Transverse colon (tissue), 4 donors: ENCODE results near the gene IFNK. TPM values are rescaled to one million over a fixed set of nuclear protein-coding genes. Genes with fewer than 3 reads are reported as not detected.

Source experiments
- DNase-seq: peaks from one replicate; pipeline ENCODE4 v3.0.0-alpha.2; 2019
- H3K27ac ChIP-seq, 4 donors: fragments of 200-600 bp; sonication (generic); 2 replicates each; pipeline ENCODE4 v1.5.1; 2016 to 2018; ENCODE audit warnings: inconsistent platforms in 4 of 4
- H3K27me3 ChIP-seq: fragments of 200-600 bp; sonication (generic); 2 replicates; pipeline ENCODE4 v1.5.1; 2017; ENCODE audit warnings: inconsistent platforms
- H3K36me3 ChIP-seq, 4 donors: fragments of 200-600 bp; sonication (generic); 2 replicates each; pipeline ENCODE4 v1.5.1; 2017 to 2019; ENCODE audit warnings: inconsistent platforms in 4 of 4
- H3K4me1 ChIP-seq, 4 donors: fragments of 200-600 bp; sonication (generic); 2 replicates each; pipeline ENCODE4 v1.5.1; 2017 to 2020; ENCODE audit warnings: inconsistent platforms in 4 of 4
- H3K4me3 ChIP-seq, 4 donors: fragments of 200-600 bp; sonication (generic); 1 replicate in 1 of 4; 2 replicates in 3 of 4; pipeline versions ENCODE4 v1.5.1 to v1.6.1; 2017 to 2019; ENCODE audit warnings: inconsistent platforms in 4 of 4
- H3K9me3 ChIP-seq, 2 donors: fragments of 200-600 bp; sonication (generic); 2 replicates each; pipeline ENCODE4 v1.5.1; 2017 to 2019; ENCODE audit warnings: inconsistent platforms in 2 of 2
- EP300 ChIP-seq: sonication (generic); formaldehyde crosslinking; IDR thresholded peaks from one replicate; pipeline ENCODE4 v1.6.1; 2017; ENCODE audit warnings: antibody characterized with exemption, low read depth
- POLR2A ChIP-seq: fragments of 450-650 bp; IDR thresholded peaks from one replicate; pipeline ENCODE4 v1.6.1; 2016; ENCODE audit warnings: antibody characterized with exemption, mild to moderate bottlenecking, moderate library complexity
- POLR2AphosphoS5 ChIP-seq, 3 donors: sonication (generic); formaldehyde crosslinking; IDR thresholded peaks; one replicate each; pipeline ENCODE4 v1.6.1; 2016; ENCODE audit warnings: antibody characterized with exemption in 3 of 3
- WGBS, 2 donors: methylation state at CpG; one replicate each; pipeline ENCODE4 v1.1.5; 2018; ENCODE audit warnings: low coverage in 1 of 2; 5-methylcytosine and 5-hydroxymethylcytosine counted together
- in situ Hi-C, 4 donors: fragments of 200-750 bp; cut with MboI; loops; one replicate each; pipeline versions ENCODE4 v1.15.0 to v1.15.1; 2017; ENCODE audit warnings: low sequenced_read_pairs in 3 of 4, low pct_ligation_motif_present in 1 of 4, low pct_unique_long_range_greater_than_20kb in 1 of 4
- intact Hi-C: fragments of 100-400 bp; cut with DNase I; formaldehyde crosslinking; loops from one replicate; pipeline ENCODE4 v1.15.1; 2023; ENCODE audit warnings: low total_unique reads
- total RNA-seq, 4 donors: library from RNA; depleted of rRNA; stranded (reverse); fragments of >200 nt; gene quantifications; one replicate each; pipeline ENCODE4 v1.1.0, GENCODE V29; 2016
- TF ChIP-seq, protein P1 (sequence below), 5 experiments: fragments of 200-600 bp in 3 of 5; fragments of 450-650 bp in 2 of 5; sonication (generic) in 3 of 5; IDR thresholded peaks; 1 replicate in 2 of 5; 2 replicates in 3 of 5; pipeline ENCODE4 v1.5.1; 2016 to 2017; ENCODE audit warnings: antibody characterized with exemption in 5 of 5, inconsistent platforms in 3 of 5, mild to moderate bottlenecking in 2 of 5, moderate library complexity in 1 of 5

IFNK gene
- total RNA-seq, 4 donors from 2014 or later = not detected

DNA sequence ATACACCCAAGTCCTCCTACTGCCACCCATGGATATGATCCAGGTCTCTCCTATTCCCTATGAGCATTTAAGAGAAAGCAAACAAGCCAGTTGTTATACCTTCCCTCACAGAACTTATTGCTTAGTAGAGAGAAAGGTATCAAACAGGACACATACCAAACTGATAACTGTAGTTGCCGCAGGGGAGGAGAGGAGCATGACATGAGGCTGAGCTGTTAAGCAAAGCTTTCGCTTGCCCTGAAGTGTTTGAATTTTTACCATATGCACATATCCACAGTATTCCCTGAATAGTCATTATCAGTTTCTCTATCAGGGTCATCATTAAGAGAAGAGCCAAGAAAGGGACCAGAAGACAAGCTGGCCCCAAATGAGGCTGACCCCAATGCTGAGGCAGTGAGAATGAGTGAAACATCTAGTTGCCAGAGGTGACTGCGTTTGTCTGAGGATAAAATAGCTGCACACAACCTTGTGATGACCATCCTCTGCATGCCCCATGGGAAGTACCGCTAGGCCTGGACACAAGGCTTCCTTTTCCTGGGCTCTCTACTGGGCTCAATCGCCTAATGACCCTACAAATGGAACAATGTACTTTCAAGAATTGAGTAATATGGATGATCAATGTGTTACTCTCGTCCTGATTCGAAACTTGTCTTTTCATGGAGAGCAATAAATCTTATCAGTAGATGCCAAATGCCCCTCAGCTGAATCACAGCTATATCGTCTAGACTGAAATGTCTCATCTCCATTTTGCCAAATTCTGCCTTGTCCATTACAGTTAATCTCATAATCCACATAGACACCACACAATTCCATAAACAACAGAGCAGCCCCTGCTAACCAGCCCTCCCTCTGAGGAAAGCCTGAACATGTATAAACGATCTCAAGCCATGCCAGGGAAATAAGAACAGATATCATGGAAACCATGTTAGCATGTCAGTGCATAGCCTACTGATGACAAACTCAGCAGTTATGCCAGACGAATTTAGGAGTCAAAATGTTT is 4.3 kb upstream of the IFNK start:
- TF ChIP-seq EP300 (no peak), POLR2A (no peak), POLR2AphosphoS5 (IDR thresholded peaks at IDR 0.05) (no peak)
- TF ChIP-seq, protein P1, sequence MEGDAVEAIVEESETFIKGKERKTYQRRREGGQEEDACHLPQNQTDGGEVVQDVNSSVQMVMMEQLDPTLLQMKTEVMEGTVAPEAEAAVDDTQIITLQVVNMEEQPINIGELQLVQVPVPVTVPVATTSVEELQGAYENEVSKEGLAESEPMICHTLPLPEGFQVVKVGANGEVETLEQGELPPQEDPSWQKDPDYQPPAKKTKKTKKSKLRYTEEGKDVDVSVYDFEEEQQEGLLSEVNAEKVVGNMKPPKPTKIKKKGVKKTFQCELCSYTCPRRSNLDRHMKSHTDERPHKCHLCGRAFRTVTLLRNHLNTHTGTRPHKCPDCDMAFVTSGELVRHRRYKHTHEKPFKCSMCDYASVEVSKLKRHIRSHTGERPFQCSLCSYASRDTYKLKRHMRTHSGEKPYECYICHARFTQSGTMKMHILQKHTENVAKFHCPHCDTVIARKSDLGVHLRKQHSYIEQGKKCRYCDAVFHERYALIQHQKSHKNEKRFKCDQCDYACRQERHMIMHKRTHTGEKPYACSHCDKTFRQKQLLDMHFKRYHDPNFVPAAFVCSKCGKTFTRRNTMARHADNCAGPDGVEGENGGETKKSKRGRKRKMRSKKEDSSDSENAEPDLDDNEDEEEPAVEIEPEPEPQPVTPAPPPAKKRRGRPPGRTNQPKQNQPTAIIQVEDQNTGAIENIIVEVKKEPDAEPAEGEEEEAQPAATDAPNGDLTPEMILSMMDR (IDR thresholded peaks at IDR 0.05) = no peak
- Histone ChIP-seq H3K36me3 (no peaks in the 10 kb centered on the region), H3K4me3 (no peak overlapping the region), H3K27ac (no peak overlapping the region), H3K9me3 (no peaks in the 10 kb centered on the region), H3K27me3 (no peaks in the 10 kb centered on the region), H3K4me1 (peaks cover 0 to under 1% (median 0%) of the 10 kb centered on the region in 4 donors)
- in situ Hi-C loops (no loop called here), intact Hi-C loops (no loop called here)
- 80 to 81% methylated on average over 7 to 10 of the region's 10 CpGs for WGBS, 2 donors
- DNase-seq = no peak

DNA sequence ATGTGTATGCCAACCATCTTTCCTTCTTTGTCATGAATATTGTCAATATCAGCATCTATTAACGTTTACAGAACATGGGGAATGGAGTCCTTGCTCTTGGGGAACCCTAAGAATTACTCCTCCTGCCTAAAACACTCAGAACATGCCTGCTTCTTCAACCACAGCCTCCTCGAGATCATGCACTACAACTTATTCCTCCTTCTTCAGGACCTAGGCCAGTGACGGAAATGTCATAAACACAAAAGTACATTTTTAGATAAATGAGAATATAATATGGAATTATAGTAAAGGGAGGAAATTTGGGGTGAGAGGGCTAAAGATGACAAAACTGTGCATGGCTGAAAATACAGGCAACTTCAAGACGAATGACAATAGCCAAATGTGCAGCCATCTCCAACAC is 3.1 kb upstream of the IFNK start:
- no peak for TF ChIP-seq POLR2AphosphoS5 (IDR thresholded peaks at IDR 0.05)
- TF ChIP-seq POLR2A = no peak
- no peak for TF ChIP-seq EP300
- TF ChIP-seq, protein P1 (IDR thresholded peaks at IDR 0.05) = no peak
- no peaks in the 10 kb centered on the region for H3K36me3 ChIP-seq
- peaks cover 0 to 2% (median 0%) of the 10 kb centered on the region in 4 donors for H3K4me1 ChIP-seq
- in situ Hi-C loops (no loop called here), intact Hi-C loops (no loop called here)
- H3K9me3 ChIP-seq = no peaks in the 10 kb centered on the region
- no peak overlapping the region for H3K4me3 ChIP-seq
- no peak overlapping the region for H3K27ac ChIP-seq
- WGBS, 2 donors = 87 to 93% methylated on average over 4 of the region's 4 CpGs
- no peak for DNase-seq
- H3K27me3 ChIP-seq = no peaks in the 10 kb centered on the region

DNA sequence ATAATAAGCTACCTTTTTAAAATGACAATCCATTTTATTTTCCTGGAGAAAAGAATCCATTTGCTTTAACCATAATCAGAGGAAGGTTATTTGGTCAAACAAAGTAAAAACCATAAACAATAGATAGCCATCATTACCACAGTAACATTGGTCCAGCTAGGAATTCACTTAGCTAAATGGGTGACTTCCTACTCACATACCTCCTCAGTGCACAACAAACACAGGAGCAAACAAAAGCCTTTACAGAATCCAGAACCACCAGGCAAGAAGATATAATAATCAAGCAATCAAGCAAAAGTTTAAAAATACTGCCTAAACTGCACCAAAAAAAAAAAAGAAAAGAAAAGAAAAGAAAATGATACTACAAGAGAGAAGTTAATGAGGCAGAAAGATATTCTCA is 949 bp upstream of the IFNK start:
- in situ Hi-C loops = no loop called here
- intact Hi-C loops = no loop called here
- H3K27ac ChIP-seq = no peak overlapping the region
- no peaks in the 10 kb centered on the region for H3K27me3 ChIP-seq
- H3K4me1 ChIP-seq = peaks cover 11 to 24% (median 17%) of the 10 kb centered on the region in 4 donors
- no peak for TF ChIP-seq POLR2A
- no peak for DNase-seq
- no peaks in the 10 kb centered on the region for H3K36me3 ChIP-seq
- no peaks in the 10 kb centered on the region for H3K9me3 ChIP-seq
- no peak overlapping the region for H3K4me3 ChIP-seq

DNA sequence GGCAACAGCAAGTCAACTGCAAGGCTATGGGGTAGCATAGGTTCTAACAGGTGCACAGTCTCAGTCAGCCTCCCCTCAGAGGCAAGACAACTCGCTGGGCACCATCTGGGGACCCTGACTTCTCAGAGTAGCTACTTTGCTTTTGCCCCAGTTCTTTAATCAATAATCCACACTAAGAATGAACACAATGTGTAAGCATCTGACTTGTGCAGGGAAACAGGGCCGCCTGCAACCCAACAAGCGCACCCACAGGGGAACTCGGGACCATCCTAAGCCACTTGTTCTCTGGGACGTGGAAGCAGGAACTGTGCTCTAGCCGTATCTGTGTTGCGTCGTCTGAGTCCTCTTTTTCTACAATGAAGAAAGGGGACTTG is 3.6 kb downstream of the IFNK start:
- H3K36me3 ChIP-seq = no peaks in the 10 kb centered on the region
- no peaks in the 10 kb centered on the region for H3K27me3 ChIP-seq
- DNase-seq = no peak
- 36% methylated on average over 8 of the region's 8 CpGs; no CpG with 5 or more reads in 1 of the 2 donors for WGBS, 2 donors
- in situ Hi-C loops (loop anchor here in 2 of 4 donors (25.0 kb wide), 2 partner anchors 415 to 490 kb away; partner anchors contain the start of gene TEK (in 1 of the 2)), intact Hi-C loops (loop anchor here (5.0 kb wide), 1 partner anchor 195 kb away; no protein-coding TSS in a partner anchor)
- TF ChIP-seq POLR2A = no peak
- no peaks in the 10 kb centered on the region for H3K9me3 ChIP-seq
- H3K27ac ChIP-seq = peak overlapping the region; percentile 95 to 97 (median 95)
- peak overlapping the region; percentile 57 to 90 (median 79) for H3K4me3 ChIP-seq
- peaks cover 11 to 45% (median 20%) of the 10 kb centered on the region in 4 donors for H3K4me1 ChIP-seq
